ENCODE data around the gene ORC6.

DNA sequence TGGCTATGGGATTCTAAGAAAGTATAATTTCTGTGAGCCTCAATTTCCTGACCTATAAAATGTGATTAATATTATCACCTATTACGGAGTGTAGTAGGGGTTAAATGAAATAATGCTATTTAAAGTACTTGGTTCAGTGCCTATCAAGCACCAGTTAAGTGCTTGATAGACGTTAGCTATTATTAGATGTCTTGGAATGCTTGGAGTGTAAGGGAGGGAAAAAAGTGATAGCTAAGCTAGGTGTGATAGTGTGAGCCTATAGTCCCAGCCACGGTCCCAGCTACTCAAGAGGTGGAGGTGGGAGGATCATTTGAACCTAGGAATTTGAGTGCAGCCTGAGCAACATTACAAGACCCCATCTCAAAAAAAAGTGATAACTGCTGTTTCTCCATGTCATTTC, 7.5 kb downstream of the ORC6 start:
- no peak for TF ChIP-seq CTCF (IDR thresholded peaks at IDR 0.05)
- no peak for TF ChIP-seq POLR2A (IDR thresholded peaks at IDR 0.05)

All from body of pancreas (tissue), 4 donors.